Activated CD8-positive, alpha-beta T cell treated with anti-CD3 and anti-CD28 coated beads for 36 hours (primary cell): ENCODE data around the gene STEAP2. TPM values are rescaled to one million over a fixed set of nuclear protein-coding genes. Genes with fewer than 3 reads are reported as not detected.

ENCODE experiments used
- ATAC-seq: fragments of 200-7000 bp; cut with Tn5 transposase; one replicate; pipeline ENCODE4 v1.10.0; 2021; ENCODE audit warnings: mild to moderate bottlenecking, moderate library complexity
- CTCF ChIA-PET: fragments of 350-600 bp; sonication (Branson Sonifier 250); formaldehyde crosslinking; loops from one replicate; lab custom pipeline; 2021; ENCODE audit warnings: antibody characterized with exemption; lab: Charles Lee
- POLR2A ChIA-PET: fragments of 350-600 bp; sonication (Branson Sonifier 250); formaldehyde crosslinking; loops from one replicate; lab custom pipeline; 2021; ENCODE audit warnings: antibody characterized with exemption; lab: Charles Lee
- DNase-seq: peaks from one replicate; pipeline ENCODE4 v3.0.0-alpha.2; 2020
- H3K27ac Mint-ChIP-seq: one replicate; pipeline ENCODE4 v1.8.0; 2021; ENCODE audit warnings: mild to moderate bottlenecking, mixed read lengths
- H3K27me3 Mint-ChIP-seq: one replicate; pipeline ENCODE4 v1.8.0; 2021; ENCODE audit warnings: mixed read lengths
- H3K36me3 Mint-ChIP-seq: one replicate; pipeline ENCODE4 v1.8.0; 2021; ENCODE audit warnings: low read depth, mixed read lengths
- H3K4me1 Mint-ChIP-seq: one replicate; pipeline ENCODE4 v1.8.0; 2021; ENCODE audit warnings: low read depth, mixed read lengths
- H3K4me3 Mint-ChIP-seq: one replicate; pipeline ENCODE4 v1.8.0; 2021; ENCODE audit warnings: mild to moderate bottlenecking, moderate library complexity, mixed read lengths
- H3K9me3 Mint-ChIP-seq: one replicate; pipeline ENCODE4 v1.8.0; 2021; ENCODE audit warnings: mixed read lengths
- intact Hi-C: fragments of 100-400 bp; cut with micrococcal nuclease; formaldehyde crosslinking; loops from one replicate; pipeline ENCODE4 v1.10.0; 2022
- total RNA-seq, 2 experiments: library from RNA; stranded (reverse); gene quantifications; one replicate each; pipeline ENCODE4 v1.2.3, GENCODE V29; 2021
- TF ChIP-seq, protein P1 (sequence below): fragments of 200-600 bp; IDR thresholded peaks from one replicate; pipeline ENCODE4 v1.8.0; 2022; ENCODE audit warnings: antibody characterized with exemption, mild to moderate bottlenecking

STEAP2 gene
- total RNA-seq, 2 experiments from 2014 or later: not detected

DNA sequence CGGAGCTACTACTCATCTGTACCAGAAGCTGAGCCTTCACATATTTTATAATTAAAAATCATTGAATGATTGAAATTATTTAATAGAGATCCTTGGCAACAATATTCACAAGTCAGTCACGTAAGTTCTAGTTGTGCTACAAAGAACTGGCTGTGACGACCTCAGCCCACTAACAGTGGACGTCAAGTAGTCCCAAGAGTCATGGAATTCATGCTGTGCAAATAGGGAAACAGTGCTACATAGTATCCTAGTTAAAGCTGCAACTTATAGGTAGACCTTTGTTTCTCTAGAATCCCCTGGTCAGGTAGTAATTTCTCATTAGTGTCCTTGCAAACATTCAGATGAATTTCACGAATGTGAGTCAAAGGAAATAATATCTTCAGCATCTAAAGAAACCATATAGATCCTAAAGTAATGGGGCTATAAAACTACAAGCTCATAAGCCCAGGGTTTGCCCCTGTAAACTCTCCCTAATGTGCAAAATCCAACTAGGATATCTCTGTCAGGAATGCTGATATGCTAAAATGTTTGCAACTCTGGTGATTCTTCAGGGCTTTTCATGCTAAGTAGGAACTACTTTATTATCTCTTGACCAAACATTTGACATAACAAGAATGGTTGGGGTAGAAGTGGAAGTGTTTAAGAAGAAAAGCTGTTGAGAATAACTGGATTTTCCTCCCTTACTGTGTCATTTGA lies 64.6 kb downstream of the STEAP2 start:
- no peak for ATAC-seq
- H3K27ac Mint-ChIP-seq: no peak overlapping the region
- DNase-seq: no peak
- no peaks in the 10 kb centered on the region for H3K4me1 Mint-ChIP-seq
- H3K9me3 Mint-ChIP-seq: no peaks in the 10 kb centered on the region
- TF ChIP-seq, protein P1, sequence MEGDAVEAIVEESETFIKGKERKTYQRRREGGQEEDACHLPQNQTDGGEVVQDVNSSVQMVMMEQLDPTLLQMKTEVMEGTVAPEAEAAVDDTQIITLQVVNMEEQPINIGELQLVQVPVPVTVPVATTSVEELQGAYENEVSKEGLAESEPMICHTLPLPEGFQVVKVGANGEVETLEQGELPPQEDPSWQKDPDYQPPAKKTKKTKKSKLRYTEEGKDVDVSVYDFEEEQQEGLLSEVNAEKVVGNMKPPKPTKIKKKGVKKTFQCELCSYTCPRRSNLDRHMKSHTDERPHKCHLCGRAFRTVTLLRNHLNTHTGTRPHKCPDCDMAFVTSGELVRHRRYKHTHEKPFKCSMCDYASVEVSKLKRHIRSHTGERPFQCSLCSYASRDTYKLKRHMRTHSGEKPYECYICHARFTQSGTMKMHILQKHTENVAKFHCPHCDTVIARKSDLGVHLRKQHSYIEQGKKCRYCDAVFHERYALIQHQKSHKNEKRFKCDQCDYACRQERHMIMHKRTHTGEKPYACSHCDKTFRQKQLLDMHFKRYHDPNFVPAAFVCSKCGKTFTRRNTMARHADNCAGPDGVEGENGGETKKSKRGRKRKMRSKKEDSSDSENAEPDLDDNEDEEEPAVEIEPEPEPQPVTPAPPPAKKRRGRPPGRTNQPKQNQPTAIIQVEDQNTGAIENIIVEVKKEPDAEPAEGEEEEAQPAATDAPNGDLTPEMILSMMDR: no peak
- no peaks in the 10 kb centered on the region for H3K27me3 Mint-ChIP-seq
- ChIA-PET CTCF (no interaction called here), POLR2A (no interaction called here)
- no peaks in the 10 kb centered on the region for H3K36me3 Mint-ChIP-seq
- no peak overlapping the region for H3K4me3 Mint-ChIP-seq
- intact Hi-C loops: no loop called here

Other genes starting within 250 kb of the STEAP2 start
- gene STEAP1, start 57.3 kb upstream of the STEAP2 start, total RNA-seq: under 1 TPM; 0.27 to 0.51 TPM
- under 1 TPM; 0.07 to 0.69 TPM for gene CFAP69, start 33.4 kb downstream of the STEAP2 start, total RNA-seq
- gene FAM237B, start 109.6 kb downstream of the STEAP2 start, total RNA-seq: not detected
- 10 to 100 TPM; 47.9 to 48.1 TPM for gene GTPBP10, start 135.0 kb downstream of the STEAP2 start, total RNA-seq
- 1 to 10 TPM; 3.9 to 4.3 TPM for gene CLDN12, start 191.7 kb downstream of the STEAP2 start, total RNA-seq